OCI-LY3 (cell line): ENCODE measurements around the gene MMGT1.

ENCODE experiments used
- EZH2phosphoT487 ChIP-seq: fragments of 200-600 bp; shearing (Covaris generic); IDR thresholded peaks from 2 replicates; pipeline ENCODE4 v1.6.1; 2018; ENCODE audit warnings: antibody characterized with exemption, mixed run types, low read depth
- TF ChIP-seq, protein P1 (sequence below): fragments of 200-600, 300-600 bp; sonication (generic); IDR thresholded peaks from 2 replicates; pipeline ENCODE4 v1.5.1; 2014; ENCODE audit warnings: antibody characterized with exemption, low read length, low read depth

- TF ChIP-seq, protein P1, sequence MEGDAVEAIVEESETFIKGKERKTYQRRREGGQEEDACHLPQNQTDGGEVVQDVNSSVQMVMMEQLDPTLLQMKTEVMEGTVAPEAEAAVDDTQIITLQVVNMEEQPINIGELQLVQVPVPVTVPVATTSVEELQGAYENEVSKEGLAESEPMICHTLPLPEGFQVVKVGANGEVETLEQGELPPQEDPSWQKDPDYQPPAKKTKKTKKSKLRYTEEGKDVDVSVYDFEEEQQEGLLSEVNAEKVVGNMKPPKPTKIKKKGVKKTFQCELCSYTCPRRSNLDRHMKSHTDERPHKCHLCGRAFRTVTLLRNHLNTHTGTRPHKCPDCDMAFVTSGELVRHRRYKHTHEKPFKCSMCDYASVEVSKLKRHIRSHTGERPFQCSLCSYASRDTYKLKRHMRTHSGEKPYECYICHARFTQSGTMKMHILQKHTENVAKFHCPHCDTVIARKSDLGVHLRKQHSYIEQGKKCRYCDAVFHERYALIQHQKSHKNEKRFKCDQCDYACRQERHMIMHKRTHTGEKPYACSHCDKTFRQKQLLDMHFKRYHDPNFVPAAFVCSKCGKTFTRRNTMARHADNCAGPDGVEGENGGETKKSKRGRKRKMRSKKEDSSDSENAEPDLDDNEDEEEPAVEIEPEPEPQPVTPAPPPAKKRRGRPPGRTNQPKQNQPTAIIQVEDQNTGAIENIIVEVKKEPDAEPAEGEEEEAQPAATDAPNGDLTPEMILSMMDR = no peak
- TF ChIP-seq EZH2phosphoT487 = no peak
Measured at GRCh38 chrX:135984791-135985156, 11.0 kb upstream of the MMGT1 start.
